ENCODE results near the gene CD151.

CD151 gene

DNA sequence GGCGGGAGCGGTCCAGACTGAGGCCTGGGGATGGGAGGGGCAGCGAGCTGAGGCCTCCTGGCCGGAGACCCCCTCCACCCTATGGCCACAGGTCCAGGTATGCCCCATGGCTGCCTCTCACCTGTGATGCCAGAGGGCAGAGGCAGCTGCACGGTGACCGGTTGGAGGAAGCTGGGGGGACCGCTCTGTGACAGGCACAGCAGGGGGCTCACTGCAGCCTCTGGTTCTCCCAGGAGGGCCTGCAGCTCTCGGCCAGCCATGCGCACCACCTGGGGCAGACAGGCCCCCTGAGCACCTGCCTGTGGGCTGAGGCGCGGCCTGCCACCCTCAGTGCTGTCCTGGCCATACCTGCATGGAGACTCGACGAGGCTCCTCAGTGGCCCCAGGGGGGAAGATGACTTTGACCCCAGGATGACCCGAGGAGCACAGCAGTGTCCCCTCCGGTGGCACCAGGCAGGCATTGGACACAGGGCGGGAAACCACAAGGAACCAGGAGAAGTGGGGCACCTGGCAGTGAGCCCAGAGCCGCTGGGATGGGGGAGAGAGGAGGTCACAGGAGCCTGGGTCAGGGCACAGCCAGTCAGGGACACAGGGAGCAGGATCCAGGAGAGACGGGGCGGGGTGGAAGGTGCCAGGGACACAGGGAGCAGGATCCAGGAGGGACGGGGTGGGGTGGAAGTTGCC is 31.5 kb upstream of the CD151 start:
- Histone ChIP-seq H3K9me3 (ENCODE audit: control insufficient read depth, low read length) (no peaks in the 10 kb centered on the region), H3K4me1 (ENCODE audit: control insufficient read depth, insufficient read depth, low read length) (peaks cover 30% of the 10 kb centered on the region), H3K36me3 (ENCODE audit: control insufficient read depth, insufficient read depth, low read length) (no peaks in the 10 kb centered on the region)

DNA sequence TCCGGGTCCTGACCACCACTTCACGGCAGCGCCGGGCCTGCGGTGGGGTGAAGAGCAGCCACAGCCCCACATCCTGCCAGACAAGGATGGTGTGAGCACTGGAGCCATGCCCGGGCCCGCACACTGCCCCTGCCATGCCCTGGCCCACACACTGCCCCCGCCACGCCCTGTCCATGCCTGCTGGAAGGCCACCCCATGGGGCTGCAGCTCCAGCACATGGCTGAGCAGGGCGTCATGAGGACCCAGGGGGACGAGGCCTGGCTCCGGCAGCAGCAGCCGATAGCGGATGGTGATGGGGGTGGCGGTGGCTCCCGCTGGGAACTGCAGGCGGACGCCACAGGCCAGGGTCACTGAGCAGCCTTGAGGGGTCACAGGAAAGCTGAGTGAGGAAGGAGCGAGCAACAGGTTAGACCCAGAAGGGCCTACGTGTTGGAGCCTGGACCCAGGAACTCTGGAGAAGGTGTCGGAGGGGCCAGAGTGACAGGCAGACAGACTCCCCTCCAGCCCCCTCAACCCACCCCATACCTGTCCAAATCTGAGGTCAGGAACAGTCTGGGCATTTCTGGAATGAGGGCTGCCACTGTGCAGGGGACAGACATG is 30.6 kb upstream of the CD151 start:
- Histone ChIP-seq H3K9me3 (ENCODE audit: control insufficient read depth, low read length) (no peaks in the 10 kb centered on the region), H3K27me3 (ENCODE audit: control insufficient read depth, insufficient read depth, low read length) (no peaks in the 10 kb centered on the region), H3K4me1 (ENCODE audit: control insufficient read depth, insufficient read depth, low read length) (peaks cover 22% of the 10 kb centered on the region), H3K36me3 (ENCODE audit: control insufficient read depth, insufficient read depth, low read length) (no peaks in the 10 kb centered on the region), H3K4me3 (ENCODE audit: low read length) (no peak overlapping the region), H3K9ac (ENCODE audit: low read length) (no peak overlapping the region)

More for the DNA sequence above, 31.5 kb upstream of the CD151 start:
- Histone ChIP-seq H3K9ac (ENCODE audit: low read length) (no peak overlapping the region), H3K4me3 (ENCODE audit: low read length) (no peak overlapping the region), H3K27me3 (ENCODE audit: control insufficient read depth, insufficient read depth, low read length) (no peaks in the 10 kb centered on the region)

- Histone ChIP-seq H3K4me1 (ENCODE audit: control insufficient read depth, insufficient read depth, low read length) (peaks cover 16% of the 10 kb centered on the region), H3K9me3 (ENCODE audit: control insufficient read depth, low read length) (no peaks in the 10 kb centered on the region), H3K36me3 (ENCODE audit: control insufficient read depth, insufficient read depth, low read length) (no peaks in the 10 kb centered on the region), H3K27me3 (ENCODE audit: control insufficient read depth, insufficient read depth, low read length) (no peaks in the 10 kb centered on the region), H3K9ac (ENCODE audit: low read length) (no peak overlapping the region), H3K4me3 (ENCODE audit: low read length) (no peak overlapping the region)
These were observed 29.9 kb upstream of the CD151 start for GRCh38 chr11:802693-803466.

GRCh38 chr11:803467-803742 is 29.3 kb upstream of the CD151 start:
- Histone ChIP-seq H3K27me3 (ENCODE audit: control insufficient read depth, insufficient read depth, low read length) (no peaks in the 10 kb centered on the region), H3K9ac (ENCODE audit: low read length) (peak overlapping the region; percentile 39), H3K4me3 (ENCODE audit: low read length) (no peak overlapping the region), H3K4me1 (ENCODE audit: control insufficient read depth, insufficient read depth, low read length) (peaks cover 16% of the 10 kb centered on the region), H3K36me3 (ENCODE audit: control insufficient read depth, insufficient read depth, low read length) (no peaks in the 10 kb centered on the region), H3K9me3 (ENCODE audit: control insufficient read depth, low read length) (no peaks in the 10 kb centered on the region)

- Histone ChIP-seq H3K9me3 (ENCODE audit: control insufficient read depth, low read length) (no peaks in the 10 kb centered on the region), H3K4me1 (ENCODE audit: control insufficient read depth, insufficient read depth, low read length) (peaks cover 21% of the 10 kb centered on the region), H3K36me3 (ENCODE audit: control insufficient read depth, insufficient read depth, low read length) (no peaks in the 10 kb centered on the region), H3K27me3 (ENCODE audit: control insufficient read depth, insufficient read depth, low read length) (no peaks in the 10 kb centered on the region), H3K4me3 (ENCODE audit: low read length) (peak overlapping the region; percentile 22), H3K9ac (ENCODE audit: low read length) (peak overlapping the region; percentile 71)
These were observed 28.8 kb upstream of the CD151 start for GRCh38 chr11:803770-804598.

DNA sequence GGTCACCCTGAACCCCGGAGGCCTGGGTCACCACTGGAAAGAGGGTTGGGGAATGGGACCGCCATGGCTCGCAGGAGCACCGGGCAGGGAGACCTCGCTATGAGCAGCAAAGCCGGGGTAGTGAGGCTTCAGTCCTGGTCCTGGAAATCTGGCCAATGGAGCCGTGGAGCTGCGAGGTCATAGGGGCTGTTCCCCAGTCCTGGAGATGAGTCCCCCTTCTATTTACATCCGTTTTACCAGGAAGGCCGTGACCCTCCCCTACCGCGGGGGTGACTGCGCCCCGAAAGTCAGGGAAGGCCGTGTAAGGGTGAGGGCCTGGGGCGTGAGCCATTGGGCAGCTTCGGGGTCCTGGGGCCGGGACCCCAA is 28.2 kb upstream of the CD151 start:
- Histone ChIP-seq H3K36me3 (ENCODE audit: control insufficient read depth, insufficient read depth, low read length) (no peaks in the 10 kb centered on the region), H3K9me3 (ENCODE audit: control insufficient read depth, low read length) (no peaks in the 10 kb centered on the region), H3K4me3 (ENCODE audit: low read length) (peak overlapping the region; percentile 22), H3K4me1 (ENCODE audit: control insufficient read depth, insufficient read depth, low read length) (peaks cover 21% of the 10 kb centered on the region), H3K9ac (ENCODE audit: low read length) (peak overlapping the region; percentile 71), H3K27me3 (ENCODE audit: control insufficient read depth, insufficient read depth, low read length) (no peaks in the 10 kb centered on the region)

DNA sequence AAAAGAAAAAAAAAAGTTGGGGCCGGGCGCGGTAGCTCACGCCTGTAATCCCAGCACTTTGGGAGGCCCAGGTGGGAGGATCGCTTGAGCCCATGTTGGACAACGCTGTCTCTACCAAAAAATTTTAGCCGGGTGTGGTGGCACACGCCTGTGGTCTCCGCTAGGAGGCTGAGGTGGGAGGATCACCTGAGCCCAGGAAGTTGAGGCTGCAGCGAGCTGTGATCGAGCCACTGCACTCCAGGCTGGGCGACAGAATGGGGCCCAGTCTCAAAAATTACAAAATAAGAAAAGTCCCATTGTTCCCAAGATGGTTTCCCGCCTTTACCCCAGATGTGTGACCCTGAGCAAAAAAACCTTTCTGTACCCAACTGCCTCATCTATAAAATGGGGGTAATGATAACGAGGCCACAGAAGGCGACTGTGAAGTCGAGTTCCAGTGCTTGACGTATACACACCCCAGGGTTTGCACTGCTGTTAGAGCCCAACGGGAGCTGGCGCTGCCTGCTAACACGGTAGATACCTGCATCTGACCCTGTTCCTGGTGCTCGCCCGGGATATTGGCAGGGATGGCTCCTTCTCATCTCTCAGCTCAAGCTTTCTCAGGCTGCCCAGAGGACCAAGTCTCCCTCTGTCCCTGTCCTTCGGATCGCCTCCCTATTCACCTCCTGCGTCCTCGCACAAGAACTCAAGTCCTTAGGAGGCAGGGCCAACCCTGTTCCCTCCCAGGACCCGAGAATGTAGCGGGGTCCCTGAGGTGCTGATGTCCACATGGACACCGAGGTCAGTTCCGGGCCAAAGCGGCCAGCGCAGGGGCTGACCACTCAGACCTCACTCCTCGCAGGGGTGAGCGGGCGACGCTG is 24.1 kb upstream of the CD151 start:
- Histone ChIP-seq H3K4me3 (ENCODE audit: low read length) (peak overlapping the region; percentile 81), H3K27me3 (ENCODE audit: control insufficient read depth, insufficient read depth, low read length) (no peaks in the 10 kb centered on the region), H3K4me1 (ENCODE audit: control insufficient read depth, insufficient read depth, low read length) (peaks cover 32% of the 10 kb centered on the region), H3K9ac (ENCODE audit: low read length) (peak overlapping the region; percentile 91), H3K9me3 (ENCODE audit: control insufficient read depth, low read length) (no peaks in the 10 kb centered on the region), H3K36me3 (ENCODE audit: control insufficient read depth, insufficient read depth, low read length) (peaks cover 15% of the 10 kb centered on the region)

DNA sequence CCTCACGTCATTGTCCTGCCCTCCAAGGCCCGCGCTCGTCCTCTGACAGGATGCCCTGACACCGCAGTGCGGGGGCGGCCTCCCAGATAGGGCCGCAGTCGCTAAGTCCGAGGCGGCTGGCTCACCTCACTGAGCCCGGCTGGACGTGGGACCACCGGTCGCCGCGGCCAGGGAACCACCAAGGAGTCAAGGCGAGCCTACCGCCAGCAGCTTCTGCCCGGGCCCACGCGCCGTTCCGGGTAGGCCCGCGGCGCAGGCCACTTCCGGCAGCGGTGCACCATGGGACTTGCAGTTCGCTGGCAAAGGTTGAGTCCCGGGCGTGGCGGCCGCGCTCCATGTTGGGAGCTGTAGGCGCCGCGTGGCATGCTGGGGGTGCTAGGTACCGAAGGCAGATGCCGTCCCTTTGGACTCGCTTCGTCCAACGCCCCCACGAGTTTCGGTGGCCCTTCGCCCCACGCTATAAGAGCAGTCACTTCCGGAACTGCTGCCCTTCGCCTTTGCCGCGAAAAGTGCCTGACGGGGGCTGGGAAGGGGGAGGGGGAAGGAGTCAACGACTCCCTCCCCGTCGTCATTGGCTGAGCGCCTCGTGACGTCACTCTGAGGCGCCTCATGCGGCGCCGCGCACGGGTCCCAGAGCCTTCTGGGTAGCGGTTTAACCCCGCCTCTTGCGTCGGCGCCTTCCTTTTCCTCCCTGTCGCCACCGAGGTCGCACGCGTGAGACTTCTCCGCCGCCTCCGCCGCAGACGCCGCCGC is 23.3 kb upstream of the CD151 start, which contains the start of gene RPLP2:
Gene RPLP2, plus strand, starts transcription at position 681 of the 753 bp plus-strand sequence. CDS start 268 bp downstream, outside the sequence.
- Histone ChIP-seq H3K4me1 (ENCODE audit: control insufficient read depth, insufficient read depth, low read length) (peaks cover 24% of the 10 kb centered on the region), H3K36me3 (ENCODE audit: control insufficient read depth, insufficient read depth, low read length) (peaks cover 15% of the 10 kb centered on the region), H3K9ac (ENCODE audit: low read length) (peak within 1 kb of the TSS; percentile 91), H3K9me3 (ENCODE audit: control insufficient read depth, low read length) (no peaks in the 10 kb centered on the region), H3K4me3 (ENCODE audit: low read length) (peak within 1 kb of the TSS; percentile 81), H3K27me3 (ENCODE audit: control insufficient read depth, insufficient read depth, low read length) (no peaks in the 10 kb centered on the region)

- Histone ChIP-seq H3K4me3 (ENCODE audit: low read length) (peak overlapping the region; percentile 77), H3K27me3 (ENCODE audit: control insufficient read depth, insufficient read depth, low read length) (no peaks in the 10 kb centered on the region), H3K9me3 (ENCODE audit: control insufficient read depth, low read length) (no peaks in the 10 kb centered on the region), H3K36me3 (ENCODE audit: control insufficient read depth, insufficient read depth, low read length) (peaks cover 15% of the 10 kb centered on the region), H3K4me1 (ENCODE audit: control insufficient read depth, insufficient read depth, low read length) (peaks cover 21% of the 10 kb centered on the region), H3K9ac (ENCODE audit: low read length) (peak overlapping the region; percentile 91)
These were observed 22.6 kb upstream of the CD151 start for GRCh38 chr11:810040-810567.

DNA sequence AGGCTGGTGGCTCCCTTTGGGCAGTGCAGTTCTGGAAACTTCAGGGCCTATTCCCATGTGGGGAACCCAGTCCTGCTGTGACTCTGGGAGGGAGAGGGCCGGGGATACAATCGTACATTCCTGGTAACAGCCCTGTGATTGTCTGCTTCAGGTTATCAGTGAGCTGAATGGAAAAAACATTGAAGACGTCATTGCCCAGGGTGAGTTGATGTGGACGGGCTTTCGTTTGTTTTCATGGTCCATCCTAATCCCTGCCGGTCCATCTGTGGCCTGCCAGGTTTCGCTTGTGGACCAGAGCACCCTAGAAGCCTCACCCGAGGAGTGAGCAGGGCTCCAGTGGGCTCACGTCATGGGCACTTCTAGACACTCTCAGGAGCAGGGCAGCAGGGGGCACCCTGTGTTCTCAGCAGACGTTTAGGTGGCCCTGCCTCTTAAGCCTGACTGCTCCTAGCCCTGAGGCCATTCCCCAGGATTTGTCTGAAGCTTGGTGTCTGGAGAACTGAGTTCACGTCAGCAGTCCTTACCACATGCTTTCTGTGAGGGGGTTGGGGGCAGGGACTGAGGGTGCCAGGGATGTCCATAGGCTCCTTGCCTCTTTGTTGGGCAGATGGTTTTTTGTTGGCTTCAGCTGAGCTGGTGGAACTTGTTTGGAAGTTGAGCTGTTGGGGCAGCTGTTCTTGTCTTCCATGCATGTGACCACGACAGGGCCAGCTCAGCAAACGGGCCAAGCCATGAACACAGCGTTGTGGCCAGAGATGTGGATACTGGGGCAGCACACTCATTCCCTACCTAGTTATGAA is 21.1 kb upstream of the CD151 start:
- Histone ChIP-seq H3K4me3 (ENCODE audit: low read length) (peak overlapping the region; percentile 20), H3K9ac (ENCODE audit: low read length) (peak overlapping the region; percentile 91), H3K27me3 (ENCODE audit: control insufficient read depth, insufficient read depth, low read length) (no peaks in the 10 kb centered on the region), H3K4me1 (ENCODE audit: control insufficient read depth, insufficient read depth, low read length) (peaks cover 21% of the 10 kb centered on the region), H3K36me3 (ENCODE audit: control insufficient read depth, insufficient read depth, low read length) (peaks cover 15% of the 10 kb centered on the region), H3K9me3 (ENCODE audit: control insufficient read depth, low read length) (no peaks in the 10 kb centered on the region)

Measured in mucosa of stomach (tissue), 1 donor.